CMK (cell line): ENCODE measurements around the gene PIK3R2.
"Not testable (repeated sequence)": the region's sequence is repeated elsewhere in the genome, so short reads cannot be mapped to it uniquely, and the experiment has no call there.

Experiments used
- DNase-seq: peaks from one replicate; pipeline ENCODE4 v3.0.0-alpha.2; 2010; ENCODE audit warnings: low read depth

PIK3R2 gene

GRCh38 chr19:18155095-18156087 lies 2.4 kb downstream of the PIK3R2 start:
- no peak for DNase-seq

GRCh38 chr19:18156268-18156667 lies 3.3 kb downstream of the PIK3R2 start:
- no peak for DNase-seq

- peak; percentile 53 for DNase-seq
Measured at GRCh38 chr19:18156841-18157464, 4.0 kb downstream of the PIK3R2 start.

GRCh38 chr19:18157465-18158063 lies 4.6 kb downstream of the PIK3R2 start:
- DNase-seq: no peak

- no peak for DNase-seq
Measured at GRCh38 chr19:18158467-18158866, 5.5 kb downstream of the PIK3R2 start.

GRCh38 chr19:18159059-18159616 lies 6.2 kb downstream of the PIK3R2 start:
- not testable (repeated sequence) for DNase-seq

- DNase-seq: no peak
Measured at GRCh38 chr19:18159810-18160209, 6.8 kb downstream of the PIK3R2 start.

- no peak for DNase-seq
Measured at GRCh38 chr19:18160493-18160970, 7.6 kb downstream of the PIK3R2 start.

GRCh38 chr19:18160971-18161635 lies 8.1 kb downstream of the PIK3R2 start:
- DNase-seq: no peak

GRCh38 chr19:18161636-18162002 lies 8.7 kb downstream of the PIK3R2 start:
- no peak for DNase-seq

GRCh38 chr19:18164072-18164471 lies 11.1 kb downstream of the PIK3R2 start:
- no peak for DNase-seq

- DNase-seq: no peak
Measured at GRCh38 chr19:18165794-18166544, 13.0 kb downstream of the PIK3R2 start.

GRCh38 chr19:18167011-18167410 lies 14.0 kb downstream of the PIK3R2 start:
- no peak for DNase-seq

GRCh38 chr19:18167975-18168645 lies 15.1 kb downstream of the PIK3R2 start:
- DNase-seq: no peak

- no peak for DNase-seq
Measured at GRCh38 chr19:18168673-18169381, 15.9 kb downstream of the PIK3R2 start.

- no peak for DNase-seq
Measured at GRCh38 chr19:18170714-18171255, 17.8 kb downstream of the PIK3R2 start.

GRCh38 chr19:18171605-18172327 lies 18.8 kb downstream of the PIK3R2 start:
- no peak for DNase-seq

- no peak for DNase-seq
Measured at GRCh38 chr19:18172331-18173053, 19.5 kb downstream of the PIK3R2 start.
